Activated T-cell treated with anti-CD3 and anti-CD28 coated beads for 1 hour (primary cell): ENCODE data around the gene USP24.
"Not testable (repeated sequence)": the region's sequence is repeated elsewhere in the genome, so short reads cannot be mapped to it uniquely, and the experiment has no call there.

Experiments used
- DNase-seq: peaks from one replicate; pipeline ENCODE4 v3.0.0-alpha.2; 2020; ENCODE audit warnings: low read depth

Gene USP24

DNA sequence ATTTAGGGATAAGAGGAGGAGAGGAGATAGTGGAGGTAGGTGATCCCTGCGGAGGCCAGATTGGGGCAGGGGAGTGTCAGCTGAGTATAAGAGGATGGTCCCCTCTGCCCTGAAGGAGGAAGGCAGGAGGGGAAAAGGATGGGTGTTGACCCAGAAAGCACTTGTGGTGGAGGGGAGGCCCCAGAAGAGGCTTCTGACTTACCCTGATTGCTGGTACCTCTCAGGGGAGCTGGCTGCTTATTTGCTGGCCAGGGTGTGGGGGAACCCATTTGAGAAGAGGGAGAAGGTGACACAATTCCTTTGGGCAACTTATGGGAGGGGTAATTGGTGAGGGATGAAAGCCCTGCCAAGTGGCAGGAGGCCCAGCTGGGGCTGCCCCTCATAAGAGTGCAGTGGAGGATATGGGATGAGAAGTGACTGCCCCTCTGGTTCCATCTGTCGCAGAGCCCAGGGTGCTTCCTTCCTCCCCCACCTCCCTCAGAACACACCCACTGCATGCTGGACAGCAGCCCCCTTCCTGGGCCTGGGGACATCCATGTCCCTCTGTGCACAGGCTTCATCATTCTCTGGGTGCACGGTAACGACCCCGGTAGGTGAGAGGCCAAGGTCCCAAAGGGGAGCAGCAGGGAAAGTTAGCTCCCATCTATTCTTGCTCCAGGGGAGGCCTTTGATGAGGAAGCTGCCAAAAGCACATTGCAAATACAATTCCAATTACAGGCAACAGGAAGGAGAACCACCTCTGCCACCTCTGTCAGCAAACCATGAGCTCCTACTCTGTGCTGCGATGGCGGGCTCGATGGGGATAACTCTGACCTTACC, 177.2 kb downstream of the USP24 start:
- DNase-seq: no peak

- DNase-seq: no peak
Observed at GRCh38 chr1:55035904-55036303, 179.3 kb downstream of the USP24 start.

- no peak for DNase-seq
Observed at GRCh38 chr1:55034476-55035133, 180.6 kb downstream of the USP24 start.

DNA sequence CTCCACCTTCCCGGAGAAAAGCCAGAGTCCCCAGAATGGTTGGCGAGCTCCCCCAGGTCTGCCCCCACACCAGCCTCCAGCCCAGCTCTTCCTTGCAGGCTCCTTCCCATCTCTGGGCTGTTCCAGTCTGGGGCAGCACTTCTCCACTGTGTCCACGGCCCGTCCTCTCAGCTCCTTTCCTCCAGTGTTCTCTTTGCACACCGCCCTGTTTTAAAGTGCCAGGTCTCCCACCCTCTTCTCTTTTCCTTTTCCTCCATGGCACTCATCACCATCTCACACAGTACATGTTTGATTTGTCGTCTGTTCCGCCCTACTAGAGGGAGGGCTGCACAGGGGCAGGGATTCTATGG, 181.9 kb downstream of the USP24 start:
- DNase-seq: no peak

- DNase-seq: not testable (repeated sequence)
Observed at GRCh38 chr1:55031098-55031497, 184.1 kb downstream of the USP24 start.

DNA sequence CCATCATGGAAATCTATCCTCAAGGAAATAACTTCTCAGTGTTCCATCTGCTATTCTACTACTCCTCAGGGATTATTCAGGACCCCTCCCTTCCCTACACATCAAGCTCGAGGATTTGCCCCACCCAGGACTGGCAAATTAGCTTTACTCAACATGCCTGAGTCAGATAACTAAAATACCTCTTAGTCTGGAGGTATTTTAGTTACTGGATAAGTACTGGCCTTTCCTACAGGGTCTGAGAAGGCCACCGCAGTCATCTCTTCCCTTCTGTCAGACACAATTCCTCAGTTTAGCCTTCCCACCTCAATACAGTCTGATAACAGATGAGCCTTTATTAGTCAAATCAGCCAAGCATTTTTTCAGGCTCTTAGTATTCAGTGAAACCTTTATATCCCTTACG, 188.5 kb downstream of the USP24 start:
- not testable (repeated sequence) for DNase-seq

DNA sequence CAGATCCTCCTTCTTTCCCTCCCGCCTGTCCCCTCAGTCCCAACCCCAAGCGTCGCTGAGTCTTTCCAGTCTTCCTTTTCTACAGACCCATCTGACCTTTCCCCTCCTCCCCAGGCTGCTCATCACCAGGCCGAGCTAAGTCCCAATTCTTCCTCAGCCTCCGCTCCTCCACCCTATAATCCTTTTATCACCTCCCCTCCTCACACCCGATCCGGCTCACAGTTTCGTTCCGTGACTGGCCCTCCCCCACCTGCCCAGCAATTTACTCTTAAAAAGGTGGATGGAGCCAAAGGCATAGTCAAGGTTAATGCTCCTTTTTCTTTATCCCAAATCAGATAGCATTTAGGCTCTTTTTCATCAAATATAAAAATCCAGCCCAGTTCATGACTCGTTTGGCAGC, 191.0 kb downstream of the USP24 start:
- DNase-seq: not testable (repeated sequence)

- peak; percentile 43 for DNase-seq
Observed at GRCh38 chr1:55021942-55022546, 193.1 kb downstream of the USP24 start.

GRCh38 chr1:55018395-55018794, 196.8 kb downstream of the USP24 start:
- DNase-seq: no peak
